HCT116 (cell line): Measurements from ENCODE around the gene RBP7. TPM values are rescaled to one million over a fixed set of nuclear protein-coding genes. Genes with fewer than 3 reads are reported as not detected.
A peak's percentile ranks its signal among the peaks of the same experiment; 100 is the strongest.

Experiments used
- ATAC-seq: fragments of 200-7000 bp; cut with Tn5 transposase; 2 replicates; pipeline ENCODE4 v1.9.1; 2020; ENCODE audit warnings: mild to moderate bottlenecking, moderate library complexity
- BruUV-seq: library from RNA; stranded (reverse); fragments of 400-500 nt; replicated peaks from 2 replicates; lab custom pipeline; 2021; lab: Mats Ljungman, UMichigan
- CTCF ChIA-PET: fragments of 300-600 bp; sonication (Branson Sonifier 250); formaldehyde crosslinking; loops from one replicate; lab custom pipeline; 2021; ENCODE audit warnings: antibody characterized with exemption; lab: Charles Lee
- POLR2A ChIA-PET: fragments of 300-600, 350-600 bp; sonication (Branson Sonifier 250); formaldehyde crosslinking; loops from one replicate; lab custom pipeline; 2021; ENCODE audit warnings: antibody characterized with exemption; lab: Charles Lee
- RAD21 ChIA-PET, 2 experiments: fragments of 300-600 bp; sonication (Branson Sonifier 250); formaldehyde crosslinking; loops; one replicate each; lab custom pipeline; 2023; ENCODE audit warnings: low total read pairs in 2 of 2; ENCODE audit not compliant: uncharacterized antibody in 2 of 2, unreplicated experiment in 2 of 2, low non-redundant PET in 1 of 2; lab: Charles Lee
- DNase-seq: peaks from one replicate; pipeline ENCODE4 v3.0.0-alpha.2; 2010; ENCODE audit warnings: low read depth, low spot score
- H2AFZ ChIP-seq: fragments of 200-600 bp; shearing (Covaris generic), sonication (generic); 2 replicates; pipeline ENCODE4 v1.6.1; 2017; ENCODE audit warnings: low read depth, mixed run types, mixed read lengths, antibody characterized with exemption, low read length; ENCODE audit not compliant: poor library complexity, severe bottlenecking
- H3K27ac ChIP-seq: 2 replicates; pipeline ENCODE4 v1.5.1; 2012; ENCODE audit warnings: low read depth, low read length
- H3K27me3 ChIP-seq: fragments of 200-600 bp; sonication (generic); 2 replicates; pipeline ENCODE4 v1.6.1; 2016; ENCODE audit warnings: mixed run types, low read length, mixed read lengths; ENCODE audit not compliant: insufficient read depth
- H3K36me3 ChIP-seq, 2 experiments: fragments of 200-500 bp in 1 of 2; fragments of 200-600 bp in 1 of 2; sonication (Bioruptor generic) in 1 of 2; sonication (generic) in 1 of 2; 2 replicates each; pipeline versions ENCODE4 v1.5.1 to v1.6.1; 2014 to 2016; ENCODE audit warnings: low read length in 2 of 2, inconsistent platforms in 1 of 2, mixed read lengths in 1 of 2, mixed run types in 1 of 2; ENCODE audit not compliant: insufficient read depth in 2 of 2, control insufficient read depth in 1 of 2
- H3K4me1 ChIP-seq, 2 experiments: fragments of 200-600 bp in 1 of 2; sonication (generic) in 1 of 2; 2 replicates each; pipeline versions ENCODE4 v1.5.1 to v1.6.1; 2012 to 2017; ENCODE audit warnings: low read length in 2 of 2, inconsistent platforms in 1 of 2, mild to moderate bottlenecking in 1 of 2, mixed read lengths in 1 of 2, mixed run types in 1 of 2, moderate library complexity in 1 of 2; ENCODE audit not compliant: insufficient read depth in 2 of 2, control insufficient read depth in 1 of 2
- H3K4me2 ChIP-seq: fragments of 200-600 bp; sonication (generic); 2 replicates; pipeline ENCODE4 v1.6.1; 2017; ENCODE audit warnings: mixed run types, low read length, mixed read lengths
- H3K4me3 ChIP-seq, 2 experiments: fragments of 200-600 bp in 1 of 2; sonication (generic) in 1 of 2; replicated peaks in 1 of 2; 2 replicates each; pipeline ENCODE4 v1.5.1; 2011 to 2016; ENCODE audit warnings: low read length in 2 of 2, control low read depth in 1 of 2, low read depth in 1 of 2, mild to moderate bottlenecking in 1 of 2, mixed read lengths in 1 of 2, mixed run types in 1 of 2
- H3K79me2 ChIP-seq: fragments of 200-600 bp; sonication (generic); 2 replicates; pipeline ENCODE4 v1.6.1; 2017; ENCODE audit warnings: mild to moderate bottlenecking, mixed run types, low read length, moderate library complexity, mixed read lengths; ENCODE audit not compliant: insufficient read depth
- H3K9ac ChIP-seq: fragments of 200-600 bp; sonication (generic); 2 replicates; pipeline ENCODE4 v1.6.1; 2016; ENCODE audit warnings: low read length, mixed read lengths
- H3K9me2 ChIP-seq: fragments of 200-600 bp; sonication (generic), shearing (Covaris generic); 2 replicates; pipeline ENCODE4 v1.6.1; 2017; ENCODE audit warnings: mixed run types, mild to moderate bottlenecking, moderate library complexity; ENCODE audit not compliant: insufficient read depth
- H3K9me3 ChIP-seq, 2 experiments: fragments of 200-500 bp in 1 of 2; fragments of 200-600 bp in 1 of 2; sonication (Bioruptor generic) in 1 of 2; sonication (generic) in 1 of 2; 2 replicates each; pipeline ENCODE4 v1.6.1; 2014 to 2017; ENCODE audit warnings: low read length in 2 of 2, mixed read lengths in 2 of 2, inconsistent platforms in 1 of 2, low read depth in 1 of 2, mild to moderate bottlenecking in 1 of 2, mixed run types in 1 of 2, moderate library complexity in 1 of 2; ENCODE audit not compliant: control insufficient read depth in 1 of 2, insufficient read depth in 1 of 2
- H4K20me1 ChIP-seq: fragments of 200-600 bp; sonication (generic), shearing (Covaris generic); 2 replicates; pipeline ENCODE4 v1.6.1; 2017; ENCODE audit warnings: mixed run types, mild to moderate bottlenecking, moderate library complexity; ENCODE audit not compliant: insufficient read depth
- CEBPB ChIP-seq: IDR thresholded peaks from 2 replicates; pipeline ENCODE4 v1.6.1; 2012; ENCODE audit warnings: low read depth
- EGR1 ChIP-seq: IDR thresholded peaks from 2 replicates; pipeline ENCODE4 v1.6.1; 2012; ENCODE audit warnings: low read depth
- ELF1 ChIP-seq: IDR thresholded peaks from 2 replicates; pipeline ENCODE4 v1.6.1; 2012; ENCODE audit warnings: low read depth, borderline replicate concordance
- EZH2 ChIP-seq: fragments of 200-600 bp; sonication (generic); IDR thresholded peaks from 2 replicates; pipeline ENCODE4 v1.6.1; 2017; ENCODE audit warnings: antibody characterized with exemption, mixed run types
- EZH2phosphoT487 ChIP-seq: fragments of 200-600 bp; IDR thresholded peaks from 2 replicates; pipeline ENCODE4 v1.6.1; 2018; ENCODE audit warnings: antibody characterized with exemption, borderline replicate concordance
- FOSL1 ChIP-seq: IDR thresholded peaks from 2 replicates; pipeline ENCODE4 v1.6.1; 2012; ENCODE audit warnings: low read depth
- JUND ChIP-seq: IDR thresholded peaks from 2 replicates; pipeline ENCODE4 v1.6.1; 2012
- POLR2A ChIP-seq: IDR thresholded peaks from 2 replicates; pipeline ENCODE4 v1.7.0; 2011; ENCODE audit warnings: borderline replicate concordance; ENCODE audit not compliant: insufficient read depth, insufficient read length; ENCODE audit errors: extremely low read depth
- POLR2AphosphoS5 ChIP-seq: IDR thresholded peaks from 2 replicates; pipeline ENCODE4 v1.6.1; 2011; ENCODE audit warnings: mild to moderate bottlenecking, low read depth, low read length, moderate library complexity
- RAD21 ChIP-seq: IDR thresholded peaks from 2 replicates; pipeline ENCODE4 v1.6.1; 2012; ENCODE audit warnings: low read depth, mild to moderate bottlenecking
- SP1 ChIP-seq: IDR thresholded peaks from 2 replicates; pipeline ENCODE4 v1.6.1; 2012; ENCODE audit warnings: low read depth
- SRF ChIP-seq: IDR thresholded peaks from 2 replicates; pipeline ENCODE4 v1.6.1; 2012; ENCODE audit warnings: low read depth
- TCF7L2 ChIP-seq: IDR thresholded peaks from 2 replicates; pipeline ENCODE4 v1.7.0; 2011; ENCODE audit warnings: borderline replicate concordance, inconsistent platforms; ENCODE audit not compliant: insufficient read depth, insufficient read length; ENCODE audit errors: extremely low read depth
- ZFX ChIP-seq: fragments of 450-650 bp; IDR thresholded peaks from 2 replicates; pipeline ENCODE4 v1.6.1; 2017
- ZNF274 ChIP-seq: fragments of 200-500 bp; sonication (Bioruptor generic); IDR thresholded peaks from 2 replicates; pipeline ENCODE4 v1.6.1; 2014; ENCODE audit warnings: mild to moderate bottlenecking, low read depth, low read length, inconsistent platforms
- intact Hi-C: fragments of 100-400 bp; cut with micrococcal nuclease; formaldehyde crosslinking; loops from 2 replicates; pipeline ENCODE4 v1.10.0; 2022
- total RNA-seq: library from RNA; stranded (reverse); gene quantifications from one replicate; pipeline ENCODE4 v1.2.1, GENCODE V29; 2021; ENCODE audit not compliant: unreplicated experiment
- TF ChIP-seq, protein P1 (sequence below): IDR thresholded peaks from 2 replicates; pipeline ENCODE4 v1.6.1; 2012; ENCODE audit warnings: low read depth
- TF ChIP-seq, protein P2 (sequence below): IDR thresholded peaks from 2 replicates; pipeline ENCODE4 v1.6.1; 2012
- TF ChIP-seq, protein P3 (sequence below), 3 experiments: fragments of 200-600 bp in 1 of 3; sonication (generic) in 1 of 3; IDR thresholded peaks in 2 of 3; conservative IDR thresholded peaks in 1 of 3; 2 replicates each; pipeline ENCODE4 v1.5.1; 2012 to 2017; ENCODE audit warnings: low read depth in 2 of 3, low read length in 2 of 3, antibody characterized with exemption in 1 of 3, borderline replicate concordance in 1 of 3, control low read depth in 1 of 3, mild to moderate bottlenecking in 1 of 3, mixed read lengths in 1 of 3, mixed run types in 1 of 3, moderate library complexity in 1 of 3; ENCODE audit not compliant: insufficient read depth in 1 of 3
- TF ChIP-seq, protein P4 (sequence below): IDR thresholded peaks from 2 replicates; pipeline ENCODE4 v1.6.1; 2012

The RBP7 gene
- total RNA-seq, 1 experiment from 2014 or later, result 45.6 TPM

DNA sequence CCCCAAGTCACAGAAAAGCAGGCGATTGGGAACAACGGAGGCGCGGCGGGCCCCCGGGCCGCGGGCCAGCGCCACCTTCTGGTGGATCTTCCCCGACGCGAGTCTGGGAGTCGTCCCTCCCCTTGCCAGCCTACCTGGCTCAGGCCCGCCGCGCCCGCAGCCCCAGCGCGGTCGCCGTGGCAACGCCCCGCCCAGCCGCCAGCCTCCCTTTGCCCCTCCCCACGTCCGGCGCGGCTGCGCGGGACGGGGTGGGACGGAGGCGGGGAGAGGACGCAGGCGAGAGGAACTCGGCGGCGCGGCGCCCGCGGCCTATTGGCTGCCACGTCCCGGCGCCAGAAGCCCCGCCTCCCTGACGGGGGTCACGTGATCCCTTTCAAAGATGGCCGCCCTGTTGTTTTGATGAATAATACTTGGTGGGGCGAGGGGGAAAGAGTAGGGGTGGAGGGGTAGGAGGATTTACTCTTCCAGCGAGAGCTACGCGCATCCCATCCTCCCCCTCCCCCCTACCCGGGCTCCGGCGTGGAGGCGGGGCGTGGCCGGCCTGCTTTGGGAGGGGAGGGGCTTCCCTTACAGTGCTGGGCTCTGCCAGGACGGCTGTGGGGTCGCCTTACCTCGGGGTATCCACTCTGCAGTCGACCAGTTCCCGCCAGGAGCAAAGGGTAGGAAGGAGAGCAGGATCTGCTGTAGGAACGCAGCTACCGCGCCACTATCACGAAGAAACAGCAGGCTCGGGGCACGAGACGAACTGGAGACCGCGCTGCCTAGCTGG is 35.7 kb downstream of the RBP7 start, which contains the start of gene UBE4B:
Gene UBE4B, plus strand, starts transcription at position 369 of the 769 bp plus-strand sequence. CDS start 713 bp downstream, outside the sequence.
- ChIA-PET CTCF (interaction anchor here (0.8 to 1.3 kb wide), 4 partner anchors 12 to 82 kb away, joined by 3 to 4 read pairs (median 3); no protein-coding TSS in a partner anchor), POLR2A (interaction anchor here (1.1 kb wide), 1 partner anchor 90 kb away, joined by 5 read pairs; the partner anchor contains the start of genes LZIC and NMNAT1), RAD21 (no interaction called here)
- ATAC-seq (peak; percentile 93), DNase-seq (peak; percentile 93)
- peak within 1 kb of the TSS; percentile 63 for H2AFZ ChIP-seq
- H3K9me3 ChIP-seq, result no peaks in the 10 kb centered on the region
- peaks cover 0 to 3% of the 10 kb centered on the region in 2 experiments; a peak in 1 of 4 replicates for H3K36me3 ChIP-seq
- no peaks in the 10 kb centered on the region for H4K20me1 ChIP-seq
- H3K4me2 ChIP-seq, result peak within 1 kb of the TSS; percentile 85
- BruUV-seq, result TSS peak; percentile 81
- H3K79me2 ChIP-seq, result peaks cover 47% of the 10 kb centered on the region
- intact Hi-C loops, result loop anchor here (1.0 to 2.0 kb wide), 3 partner anchors 82 to 158 kb away; partner anchors contain the start of genes LZIC and NMNAT1
- peak within 1 kb of the TSS; percentile 82 for H3K27ac ChIP-seq
- H3K27me3 ChIP-seq, result no peaks in the 10 kb centered on the region
- peak within 1 kb of the TSS; percentile 86 to 98 for H3K4me3 ChIP-seq
- no peaks in the 10 kb centered on the region for H3K9me2 ChIP-seq
- H3K4me1 ChIP-seq, result peaks cover 15 to 23% of the 10 kb centered on the region in 2 experiments
- peak within 1 kb of the TSS; percentile 92 for H3K9ac ChIP-seq
- TF ChIP-seq, protein P1, sequence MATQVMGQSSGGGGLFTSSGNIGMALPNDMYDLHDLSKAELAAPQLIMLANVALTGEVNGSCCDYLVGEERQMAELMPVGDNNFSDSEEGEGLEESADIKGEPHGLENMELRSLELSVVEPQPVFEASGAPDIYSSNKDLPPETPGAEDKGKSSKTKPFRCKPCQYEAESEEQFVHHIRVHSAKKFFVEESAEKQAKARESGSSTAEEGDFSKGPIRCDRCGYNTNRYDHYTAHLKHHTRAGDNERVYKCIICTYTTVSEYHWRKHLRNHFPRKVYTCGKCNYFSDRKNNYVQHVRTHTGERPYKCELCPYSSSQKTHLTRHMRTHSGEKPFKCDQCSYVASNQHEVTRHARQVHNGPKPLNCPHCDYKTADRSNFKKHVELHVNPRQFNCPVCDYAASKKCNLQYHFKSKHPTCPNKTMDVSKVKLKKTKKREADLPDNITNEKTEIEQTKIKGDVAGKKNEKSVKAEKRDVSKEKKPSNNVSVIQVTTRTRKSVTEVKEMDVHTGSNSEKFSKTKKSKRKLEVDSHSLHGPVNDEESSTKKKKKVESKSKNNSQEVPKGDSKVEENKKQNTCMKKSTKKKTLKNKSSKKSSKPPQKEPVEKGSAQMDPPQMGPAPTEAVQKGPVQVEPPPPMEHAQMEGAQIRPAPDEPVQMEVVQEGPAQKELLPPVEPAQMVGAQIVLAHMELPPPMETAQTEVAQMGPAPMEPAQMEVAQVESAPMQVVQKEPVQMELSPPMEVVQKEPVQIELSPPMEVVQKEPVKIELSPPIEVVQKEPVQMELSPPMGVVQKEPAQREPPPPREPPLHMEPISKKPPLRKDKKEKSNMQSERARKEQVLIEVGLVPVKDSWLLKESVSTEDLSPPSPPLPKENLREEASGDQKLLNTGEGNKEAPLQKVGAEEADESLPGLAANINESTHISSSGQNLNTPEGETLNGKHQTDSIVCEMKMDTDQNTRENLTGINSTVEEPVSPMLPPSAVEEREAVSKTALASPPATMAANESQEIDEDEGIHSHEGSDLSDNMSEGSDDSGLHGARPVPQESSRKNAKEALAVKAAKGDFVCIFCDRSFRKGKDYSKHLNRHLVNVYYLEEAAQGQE, result no peak
- TF ChIP-seq EZH2, result no peak
- TF ChIP-seq ELF1, result no peak
- TF ChIP-seq EGR1, result no peak; the same call in 1 of the 2 replicates
- TF ChIP-seq, protein P2, sequence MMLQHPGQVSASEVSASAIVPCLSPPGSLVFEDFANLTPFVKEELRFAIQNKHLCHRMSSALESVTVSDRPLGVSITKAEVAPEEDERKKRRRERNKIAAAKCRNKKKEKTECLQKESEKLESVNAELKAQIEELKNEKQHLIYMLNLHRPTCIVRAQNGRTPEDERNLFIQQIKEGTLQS, result no peak
- TF ChIP-seq RAD21, result peak; percentile 83
- no peak for TF ChIP-seq JUND
- TF ChIP-seq POLR2A, result peak; percentile 46
- TF ChIP-seq, protein P3, sequence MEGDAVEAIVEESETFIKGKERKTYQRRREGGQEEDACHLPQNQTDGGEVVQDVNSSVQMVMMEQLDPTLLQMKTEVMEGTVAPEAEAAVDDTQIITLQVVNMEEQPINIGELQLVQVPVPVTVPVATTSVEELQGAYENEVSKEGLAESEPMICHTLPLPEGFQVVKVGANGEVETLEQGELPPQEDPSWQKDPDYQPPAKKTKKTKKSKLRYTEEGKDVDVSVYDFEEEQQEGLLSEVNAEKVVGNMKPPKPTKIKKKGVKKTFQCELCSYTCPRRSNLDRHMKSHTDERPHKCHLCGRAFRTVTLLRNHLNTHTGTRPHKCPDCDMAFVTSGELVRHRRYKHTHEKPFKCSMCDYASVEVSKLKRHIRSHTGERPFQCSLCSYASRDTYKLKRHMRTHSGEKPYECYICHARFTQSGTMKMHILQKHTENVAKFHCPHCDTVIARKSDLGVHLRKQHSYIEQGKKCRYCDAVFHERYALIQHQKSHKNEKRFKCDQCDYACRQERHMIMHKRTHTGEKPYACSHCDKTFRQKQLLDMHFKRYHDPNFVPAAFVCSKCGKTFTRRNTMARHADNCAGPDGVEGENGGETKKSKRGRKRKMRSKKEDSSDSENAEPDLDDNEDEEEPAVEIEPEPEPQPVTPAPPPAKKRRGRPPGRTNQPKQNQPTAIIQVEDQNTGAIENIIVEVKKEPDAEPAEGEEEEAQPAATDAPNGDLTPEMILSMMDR (IDR thresholded peaks at IDR 0.05 in 2 of 3, conservative IDR thresholded peaks at IDR 0.05 in 1 of 3; ENCODE audit: borderline replicate concordance in 1 of 3, insufficient read depth in 1 of 3, low read depth in 2 of 3, low read length in 2 of 3), result peak; percentile 76 to 88 (median 77)
- TF ChIP-seq, protein P4, sequence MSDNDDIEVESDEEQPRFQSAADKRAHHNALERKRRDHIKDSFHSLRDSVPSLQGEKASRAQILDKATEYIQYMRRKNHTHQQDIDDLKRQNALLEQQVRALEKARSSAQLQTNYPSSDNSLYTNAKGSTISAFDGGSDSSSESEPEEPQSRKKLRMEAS, result peak; percentile 59; the same call in 1 of the 2 replicates
- TF ChIP-seq FOSL1, result no peak
- no peak for TF ChIP-seq SRF
- TF ChIP-seq SP1, result peak; percentile 46; the same call in 1 of the 2 replicates
- no peak for TF ChIP-seq CEBPB
- TF ChIP-seq TCF7L2, result peak; percentile 9
- TF ChIP-seq EZH2phosphoT487, result no peak
- TF ChIP-seq POLR2AphosphoS5, result peak; percentile 67
- TF ChIP-seq ZNF274, result no peak
- no peak for TF ChIP-seq ZFX
